Inflammatory macrophage (primary cell): ENCODE data around the gene ZAP70.

ENCODE experiments used
- DNase-seq, 2 donors: peaks; one replicate each; pipeline ENCODE4 v3.0.0-alpha.2; 2020 to 2022

Gene ZAP70

DNA sequence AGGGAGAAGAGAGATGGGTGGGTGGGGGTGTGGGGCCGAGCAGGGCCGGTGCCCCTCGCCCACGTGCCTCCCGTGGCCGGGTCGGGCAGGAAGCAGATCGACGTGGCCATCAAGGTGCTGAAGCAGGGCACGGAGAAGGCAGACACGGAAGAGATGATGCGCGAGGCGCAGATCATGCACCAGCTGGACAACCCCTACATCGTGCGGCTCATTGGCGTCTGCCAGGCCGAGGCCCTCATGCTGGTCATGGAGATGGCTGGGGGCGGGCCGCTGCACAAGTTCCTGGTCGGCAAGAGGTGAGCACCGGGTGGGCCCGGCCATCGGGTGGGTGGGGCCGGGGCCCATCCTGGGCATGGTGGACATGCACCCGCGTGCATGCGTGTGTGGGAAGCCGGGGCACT lies 21.8 kb downstream of the ZAP70 start:
- no peak for DNase-seq

DNA sequence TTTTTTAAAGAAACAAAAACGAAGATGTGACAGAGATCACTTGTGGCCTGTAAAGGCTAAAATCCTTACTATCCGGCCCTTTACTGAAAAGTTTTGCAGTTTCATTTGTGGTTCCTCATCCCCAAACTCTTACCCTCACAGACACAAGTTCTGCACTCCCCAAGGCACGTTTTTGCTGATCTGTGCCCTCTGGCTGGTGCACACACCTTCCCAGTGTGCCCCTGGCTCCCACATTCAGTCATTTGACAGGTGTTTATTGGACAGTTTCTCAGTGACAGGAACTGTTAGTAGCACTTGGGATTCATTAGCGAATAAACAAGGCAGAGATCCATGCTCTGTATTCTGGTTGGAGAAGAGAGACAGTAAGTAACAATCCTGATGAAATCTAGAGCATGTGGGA lies 22.8 kb downstream of the ZAP70 start:
- DNase-seq, result no peak

DNA sequence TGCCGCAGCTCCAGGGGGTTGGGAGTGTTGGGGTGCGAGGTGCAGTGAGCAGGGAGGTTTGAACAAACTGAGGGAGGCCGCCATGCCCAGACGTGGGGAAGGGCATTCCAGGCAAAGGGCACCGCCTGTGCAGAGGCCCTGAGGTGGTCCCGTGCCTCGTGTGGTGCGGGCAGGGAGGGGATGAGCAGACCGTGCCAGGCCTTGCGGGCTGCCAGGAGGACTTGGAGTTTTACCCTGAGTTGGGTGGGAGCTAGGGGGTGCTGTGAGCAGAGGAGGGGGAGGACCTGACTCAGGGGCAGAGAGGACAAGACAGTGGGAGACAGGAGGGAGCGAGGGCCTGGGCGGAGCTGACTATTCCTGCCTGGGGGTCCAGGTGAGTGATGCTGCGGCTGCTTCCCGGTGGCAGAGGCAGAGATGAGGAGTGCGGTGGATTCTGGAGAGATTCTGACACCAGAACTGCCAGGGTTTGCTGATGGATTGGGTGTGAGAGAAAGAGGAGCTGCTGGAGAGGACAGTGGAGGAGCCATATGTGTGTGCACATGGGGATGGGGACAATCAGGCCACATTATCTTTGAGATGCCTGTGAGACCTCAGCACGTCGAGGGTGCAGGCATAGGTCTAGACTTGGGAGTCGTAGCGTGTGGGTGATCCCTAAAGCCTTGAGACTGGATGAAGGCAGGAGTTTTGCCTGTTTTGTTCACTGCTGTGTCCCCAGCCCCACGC lies 23.4 kb downstream of the ZAP70 start:
- DNase-seq, result no peak

DNA sequence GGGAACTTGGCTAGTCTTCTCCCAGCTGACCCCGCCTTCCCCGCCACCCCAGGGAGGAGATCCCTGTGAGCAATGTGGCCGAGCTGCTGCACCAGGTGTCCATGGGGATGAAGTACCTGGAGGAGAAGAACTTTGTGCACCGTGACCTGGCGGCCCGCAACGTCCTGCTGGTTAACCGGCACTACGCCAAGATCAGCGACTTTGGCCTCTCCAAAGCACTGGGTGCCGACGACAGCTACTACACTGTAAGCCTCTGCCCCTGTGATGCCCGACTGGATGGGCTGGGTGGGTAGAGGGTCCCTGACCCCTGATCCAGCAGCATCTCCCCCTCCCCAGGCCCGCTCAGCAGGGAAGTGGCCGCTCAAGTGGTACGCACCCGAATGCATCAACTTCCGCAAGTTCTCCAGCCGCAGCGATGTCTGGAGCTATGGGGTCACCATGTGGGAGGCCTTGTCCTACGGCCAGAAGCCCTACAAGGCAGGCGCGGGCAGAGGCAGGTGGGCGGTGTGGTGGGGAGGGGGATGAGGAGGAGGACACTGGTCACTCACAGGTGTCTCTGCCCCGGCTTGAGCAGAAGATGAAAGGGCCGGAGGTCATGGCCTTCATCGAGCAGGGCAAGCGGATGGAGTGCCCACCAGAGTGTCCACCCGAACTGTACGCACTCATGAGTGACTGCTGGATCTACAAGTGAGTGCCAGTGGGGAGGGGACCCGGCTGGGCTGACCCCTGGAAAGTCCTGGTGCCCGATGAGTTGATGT lies 24.2 kb downstream of the ZAP70 start:
- DNase-seq, result no peak

DNA sequence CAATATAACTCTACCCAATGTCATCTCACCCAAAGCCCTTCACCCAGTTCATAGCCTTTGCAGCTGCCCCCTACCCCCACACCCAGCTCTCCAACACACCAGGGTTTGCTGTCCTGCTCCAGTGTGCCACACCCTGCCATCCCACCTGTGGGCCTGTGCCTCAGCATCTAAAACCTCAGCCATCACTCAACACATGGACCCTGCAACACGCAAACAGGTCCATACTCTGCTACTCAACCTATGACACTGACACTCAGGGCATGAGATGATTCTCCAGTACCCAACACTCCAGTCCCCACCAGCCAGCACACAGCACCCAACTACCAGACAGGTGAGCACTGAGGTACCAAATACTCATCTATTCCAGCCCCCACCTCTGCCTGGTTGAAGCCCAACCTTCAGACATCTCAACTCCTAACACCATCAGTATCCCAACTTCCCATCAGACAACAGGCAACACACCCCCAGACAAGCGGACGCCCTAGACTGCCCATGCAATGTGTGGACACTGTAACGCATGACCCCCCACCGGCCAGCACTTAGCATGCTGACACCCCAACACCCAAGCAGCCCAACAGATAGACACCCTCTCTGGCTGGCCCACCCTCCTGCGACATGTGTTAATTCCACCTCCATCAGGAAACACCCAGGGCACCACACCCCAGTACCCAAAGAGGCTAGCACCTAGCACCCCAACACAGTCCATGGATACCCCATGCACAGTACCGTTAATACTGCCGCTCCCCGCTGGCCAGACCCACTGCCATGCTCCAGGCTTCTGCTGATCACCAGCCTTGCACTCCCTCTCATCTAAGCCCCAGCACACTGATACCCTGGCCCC lies 25.0 kb downstream of the ZAP70 start:
- no peak for DNase-seq

DNA sequence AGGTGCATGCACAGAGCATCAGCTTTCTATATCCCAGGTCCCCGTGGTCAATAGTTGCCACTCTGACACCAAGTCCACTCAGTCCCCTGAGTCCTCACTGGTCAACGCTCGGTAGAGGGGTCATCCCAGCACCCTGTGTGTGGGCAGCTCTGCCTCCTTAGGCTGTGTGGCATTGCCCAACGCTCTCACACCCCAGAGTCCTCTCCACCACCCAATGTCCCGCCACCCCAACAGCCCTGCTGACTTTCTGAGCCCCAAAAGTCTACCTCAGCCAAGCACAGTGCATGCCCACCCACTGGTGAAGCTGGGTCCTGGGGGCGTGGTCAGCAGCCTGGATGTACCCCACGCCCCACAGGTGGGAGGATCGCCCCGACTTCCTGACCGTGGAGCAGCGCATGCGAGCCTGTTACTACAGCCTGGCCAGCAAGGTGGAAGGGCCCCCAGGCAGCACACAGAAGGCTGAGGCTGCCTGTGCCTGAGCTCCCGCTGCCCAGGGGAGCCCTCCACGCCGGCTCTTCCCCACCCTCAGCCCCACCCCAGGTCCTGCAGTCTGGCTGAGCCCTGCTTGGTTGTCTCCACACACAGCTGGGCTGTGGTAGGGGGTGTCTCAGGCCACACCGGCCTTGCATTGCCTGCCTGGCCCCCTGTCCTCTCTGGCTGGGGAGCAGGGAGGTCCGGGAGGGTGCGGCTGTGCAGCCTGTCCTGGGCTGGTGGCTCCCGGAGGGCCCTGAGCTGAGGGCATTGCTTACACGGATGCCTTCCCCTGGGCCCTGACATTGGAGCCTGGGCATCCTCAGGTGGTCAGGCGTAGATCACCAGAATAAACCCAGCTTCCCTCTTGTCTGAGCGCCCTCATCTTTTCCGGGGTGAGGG lies 25.9 kb downstream of the ZAP70 start:
- DNase-seq, result no peak

DNA sequence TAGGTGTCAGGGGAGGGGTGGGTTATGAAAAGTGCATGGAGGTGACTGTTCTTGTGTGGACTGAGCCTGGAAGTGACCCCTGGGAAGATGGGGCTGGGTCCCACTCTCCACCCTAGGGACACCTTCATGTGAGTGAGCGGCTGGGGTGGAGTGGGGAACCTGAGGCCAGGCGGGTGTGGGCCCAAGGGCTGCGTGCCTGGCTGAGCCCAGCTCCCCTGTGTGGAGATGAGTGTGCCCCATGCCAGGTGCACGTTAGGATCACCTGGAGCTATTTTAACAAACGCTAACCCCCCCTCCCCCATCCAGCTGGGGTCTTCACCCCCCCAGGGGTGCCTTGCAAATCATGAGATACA lies 26.5 kb downstream of the ZAP70 start:
- DNase-seq, result no peak

DNA sequence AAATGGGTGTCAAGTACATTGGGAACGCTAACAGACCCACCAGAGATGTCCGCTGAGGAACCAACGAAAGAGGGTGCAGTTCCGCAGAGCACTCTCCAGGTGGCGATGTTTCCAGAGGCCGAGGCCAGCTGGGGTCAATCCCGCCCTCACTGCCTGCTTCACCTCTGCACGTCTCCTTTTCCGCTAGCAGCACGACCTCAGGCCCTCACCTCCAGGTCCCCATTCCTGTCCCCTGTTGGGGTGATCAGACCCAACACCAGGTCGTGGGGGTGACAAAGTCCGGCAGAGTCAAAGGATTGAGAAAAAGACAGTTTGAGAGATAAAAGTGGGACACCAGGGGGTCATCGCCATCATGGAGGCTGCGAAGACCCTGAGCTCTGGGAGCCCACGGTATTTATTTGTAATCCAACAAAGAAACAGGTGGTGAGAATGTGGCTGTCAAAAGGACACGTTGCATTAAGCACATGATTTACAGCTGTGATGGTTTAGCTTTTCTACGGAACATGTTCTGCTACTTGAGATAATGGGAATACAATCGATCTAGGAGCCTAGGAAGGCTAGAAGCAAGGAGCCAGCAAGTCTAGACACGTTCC lies 27.3 kb downstream of the ZAP70 start:
- peak; percentile 58 to 60 for DNase-seq

DNA sequence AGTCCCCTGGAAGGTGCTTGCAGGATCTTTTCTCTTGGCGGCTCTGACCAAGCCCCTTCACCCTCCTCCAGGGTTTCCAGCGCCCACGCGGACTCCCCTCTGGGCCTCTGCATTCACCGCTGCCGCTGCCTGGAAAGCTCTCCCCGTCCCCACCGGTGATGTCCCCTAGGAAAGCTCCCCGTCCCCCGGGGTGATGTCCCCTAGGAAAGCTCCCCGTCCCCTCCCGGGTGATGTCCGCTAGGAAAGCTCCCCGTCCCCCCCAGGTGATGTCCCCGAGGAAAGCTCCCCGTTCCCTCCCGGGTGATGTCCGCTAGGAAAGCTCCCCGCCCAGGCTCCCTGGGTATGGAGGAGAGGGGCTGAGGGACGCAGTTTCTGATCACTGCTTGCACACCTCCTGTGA lies 27.9 kb downstream of the ZAP70 start:
- DNase-seq, result no peak

DNA sequence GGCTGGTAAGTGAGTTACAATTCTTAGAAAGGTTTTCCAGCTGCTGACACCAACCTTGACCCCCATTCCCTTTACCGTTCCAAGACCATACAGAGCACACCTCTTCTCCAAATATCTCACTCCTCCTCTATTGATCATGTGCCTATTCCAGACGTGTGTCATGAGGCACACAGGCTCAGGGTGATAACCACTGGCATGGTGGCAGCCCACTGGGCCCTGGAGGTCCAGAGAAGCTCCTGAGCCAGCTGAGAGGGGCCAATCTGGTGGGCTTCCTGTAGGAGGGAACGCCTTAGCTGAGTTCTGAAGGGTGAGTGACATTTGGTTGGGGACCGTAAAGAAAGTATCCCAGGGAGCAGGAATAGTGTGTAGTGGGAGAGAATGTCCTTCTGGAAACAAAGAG lies 28.3 kb downstream of the ZAP70 start:
- DNase-seq, result no peak

DNA sequence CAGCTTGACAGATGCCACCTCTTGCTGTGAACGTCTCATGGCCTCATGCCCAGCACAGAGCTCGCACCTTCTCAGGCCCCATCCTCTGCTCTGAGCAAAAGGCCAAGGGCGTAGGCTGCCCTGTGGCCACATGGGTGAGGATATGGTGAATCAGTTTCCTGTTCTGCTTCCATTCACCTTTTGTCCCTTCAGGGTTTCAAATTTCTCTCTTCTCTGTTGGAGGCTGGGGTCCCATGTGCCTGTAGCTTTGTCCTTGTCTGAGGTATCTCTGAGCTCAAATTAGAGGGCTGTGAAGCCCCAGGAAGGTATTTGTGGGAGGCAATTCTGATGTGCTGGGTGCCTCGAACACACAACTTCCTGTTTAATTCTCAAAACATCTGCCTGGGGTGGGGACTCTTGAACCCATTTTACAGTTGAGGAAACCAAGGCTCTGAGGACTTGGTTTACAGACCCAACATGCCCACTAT lies 29.0 kb downstream of the ZAP70 start:
- peak in 1 of 2 donors; percentile 27 for DNase-seq

DNA sequence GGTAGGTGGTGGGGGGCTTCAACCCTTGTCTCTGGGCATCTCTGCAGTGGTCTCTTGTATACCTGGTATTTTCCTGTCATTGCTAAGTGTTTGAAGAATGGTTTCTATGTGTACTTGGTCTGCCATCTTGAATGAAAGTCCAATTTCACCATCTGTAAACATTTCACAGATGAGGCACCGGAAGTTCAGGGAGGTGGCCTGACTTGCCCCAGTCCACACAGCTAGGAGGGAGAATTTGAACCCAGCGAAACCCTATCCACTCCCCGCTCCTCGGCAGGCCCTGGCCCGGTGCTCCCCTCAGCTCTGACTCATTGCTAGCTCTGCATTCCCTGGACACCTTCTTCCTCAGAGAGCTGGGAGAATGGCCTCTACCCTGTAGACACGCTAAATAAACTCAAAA lies 30.5 kb downstream of the ZAP70 start:
- DNase-seq, result no peak

DNA sequence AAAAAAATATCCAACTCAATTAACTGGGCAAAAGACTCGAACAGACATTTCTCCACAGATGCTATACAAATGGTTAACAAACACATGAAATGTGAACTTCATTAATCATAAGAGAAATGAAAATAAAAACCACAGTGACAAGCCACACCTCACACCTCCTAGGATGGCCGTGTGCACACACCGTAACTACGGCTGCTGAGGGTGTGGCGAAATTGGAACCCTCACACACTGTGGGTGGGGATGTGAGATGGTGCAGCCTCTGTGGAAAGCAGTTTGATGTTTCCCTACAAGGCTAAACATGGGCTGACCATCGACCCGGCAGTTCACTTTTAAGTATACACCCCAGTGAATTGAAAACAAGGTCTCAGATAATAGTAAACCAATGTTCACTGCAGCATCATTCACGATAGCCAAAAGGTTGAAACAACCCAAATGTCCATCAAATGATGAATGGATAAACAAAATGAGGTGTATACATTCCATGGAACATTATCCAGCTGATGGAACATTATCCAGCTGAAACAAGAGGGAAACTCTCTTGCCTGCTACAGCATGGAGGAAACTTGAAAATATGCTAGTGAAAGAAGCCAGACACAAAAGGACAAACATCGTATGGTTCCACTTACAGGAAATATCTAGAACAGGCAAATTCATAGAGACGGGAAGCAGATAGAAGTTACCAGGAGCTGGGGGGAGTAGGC lies 32.2 kb downstream of the ZAP70 start:
- DNase-seq, result no peak

DNA sequence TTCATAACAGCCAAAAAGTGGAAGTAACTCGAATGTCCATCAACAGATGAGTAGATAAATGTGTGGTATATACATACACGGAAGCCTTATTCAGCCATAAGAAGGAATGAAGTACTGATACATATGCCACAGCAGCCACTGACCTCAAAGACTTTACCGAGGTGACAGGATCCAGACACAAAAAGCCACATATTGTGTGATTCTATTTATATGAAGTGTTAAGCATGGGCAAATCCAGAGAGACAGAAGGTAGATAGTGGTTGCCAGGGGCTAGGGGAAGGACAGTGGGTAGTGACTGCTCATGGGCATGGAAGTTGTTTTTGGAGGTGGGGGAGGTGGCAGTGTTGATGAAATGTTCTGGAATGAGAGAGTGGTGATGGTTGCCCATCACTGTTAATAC lies 33.9 kb downstream of the ZAP70 start:
- no peak for DNase-seq

DNA sequence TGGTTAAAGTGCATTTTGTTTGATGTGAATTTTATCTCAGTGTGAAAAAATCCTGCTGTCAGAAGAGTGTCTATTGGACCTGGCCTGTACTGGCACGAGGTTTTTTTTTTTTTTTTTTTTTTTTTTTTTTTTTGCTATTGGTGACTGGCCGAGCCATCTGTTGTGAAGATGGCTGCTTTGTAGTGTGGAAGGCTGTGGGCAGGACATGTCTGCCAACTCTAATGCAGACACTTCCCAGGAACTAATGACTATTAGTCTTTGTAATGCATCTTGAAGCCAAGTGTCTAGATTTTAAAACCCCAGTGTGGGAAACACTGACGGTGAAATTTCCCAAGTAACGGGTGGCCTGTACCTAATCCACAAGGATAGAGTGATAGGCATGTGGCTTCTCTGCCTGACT lies 34.3 kb downstream of the ZAP70 start:
- no peak for DNase-seq

DNA sequence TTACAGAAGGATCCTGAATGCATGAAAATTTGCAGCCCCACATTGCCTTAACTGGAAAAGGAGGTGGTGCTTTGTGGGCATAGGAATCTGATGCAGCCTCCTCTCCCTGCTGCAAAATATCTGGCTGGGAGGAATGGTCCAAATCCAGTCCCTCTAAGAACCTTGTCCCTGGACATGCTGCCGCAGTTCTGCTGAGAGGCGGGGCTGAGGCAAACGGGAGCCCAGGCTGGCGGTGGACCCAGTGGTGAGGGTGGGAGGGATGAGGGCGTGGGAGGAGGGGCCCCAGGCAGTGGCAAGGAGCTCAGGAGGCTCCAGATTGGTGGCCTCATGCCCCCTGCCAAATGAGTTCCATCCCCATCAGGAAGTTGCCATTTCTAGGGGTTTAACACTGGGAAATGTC lies 36.2 kb downstream of the ZAP70 start:
- no peak for DNase-seq

DNA sequence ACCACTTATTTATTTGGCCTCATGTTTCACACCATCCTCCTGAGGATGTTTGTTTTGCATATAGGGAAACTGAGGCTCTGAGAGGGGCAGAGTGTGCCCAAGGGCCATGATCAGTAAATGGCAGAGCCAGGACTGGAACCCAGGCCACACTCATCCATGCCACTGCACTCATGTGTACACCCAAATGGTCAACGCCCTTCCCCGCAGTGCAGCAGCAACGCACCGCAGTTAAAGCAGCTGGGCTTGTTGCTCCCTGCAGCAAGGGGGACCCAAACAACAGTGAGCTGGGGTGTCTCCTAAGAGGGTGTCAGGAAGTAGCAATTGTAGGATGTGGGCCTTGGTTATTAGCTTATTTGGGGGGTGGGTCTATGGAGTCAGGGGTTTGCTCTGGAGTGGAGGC lies 36.6 kb downstream of the ZAP70 start:
- no peak for DNase-seq

DNA sequence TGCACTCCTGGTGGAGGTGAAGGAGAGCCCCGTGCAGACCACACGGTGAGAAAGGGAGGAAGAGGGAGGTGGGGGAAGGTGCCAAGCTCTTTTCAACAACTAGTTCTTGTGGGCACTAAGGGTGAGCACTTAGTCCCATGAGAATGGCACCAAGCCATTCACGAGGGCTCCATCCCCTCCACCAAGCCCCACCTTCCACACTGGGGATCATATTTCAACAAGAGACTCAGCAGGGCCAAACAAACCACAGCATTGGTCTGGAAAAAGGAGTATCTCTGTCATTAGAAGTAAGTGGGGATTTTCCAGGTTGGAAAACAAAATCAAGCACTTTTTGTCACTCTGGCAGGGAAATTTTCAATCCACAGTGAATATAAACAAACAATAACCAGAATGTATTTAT lies 38.4 kb downstream of the ZAP70 start:
- DNase-seq, result no peak

DNA sequence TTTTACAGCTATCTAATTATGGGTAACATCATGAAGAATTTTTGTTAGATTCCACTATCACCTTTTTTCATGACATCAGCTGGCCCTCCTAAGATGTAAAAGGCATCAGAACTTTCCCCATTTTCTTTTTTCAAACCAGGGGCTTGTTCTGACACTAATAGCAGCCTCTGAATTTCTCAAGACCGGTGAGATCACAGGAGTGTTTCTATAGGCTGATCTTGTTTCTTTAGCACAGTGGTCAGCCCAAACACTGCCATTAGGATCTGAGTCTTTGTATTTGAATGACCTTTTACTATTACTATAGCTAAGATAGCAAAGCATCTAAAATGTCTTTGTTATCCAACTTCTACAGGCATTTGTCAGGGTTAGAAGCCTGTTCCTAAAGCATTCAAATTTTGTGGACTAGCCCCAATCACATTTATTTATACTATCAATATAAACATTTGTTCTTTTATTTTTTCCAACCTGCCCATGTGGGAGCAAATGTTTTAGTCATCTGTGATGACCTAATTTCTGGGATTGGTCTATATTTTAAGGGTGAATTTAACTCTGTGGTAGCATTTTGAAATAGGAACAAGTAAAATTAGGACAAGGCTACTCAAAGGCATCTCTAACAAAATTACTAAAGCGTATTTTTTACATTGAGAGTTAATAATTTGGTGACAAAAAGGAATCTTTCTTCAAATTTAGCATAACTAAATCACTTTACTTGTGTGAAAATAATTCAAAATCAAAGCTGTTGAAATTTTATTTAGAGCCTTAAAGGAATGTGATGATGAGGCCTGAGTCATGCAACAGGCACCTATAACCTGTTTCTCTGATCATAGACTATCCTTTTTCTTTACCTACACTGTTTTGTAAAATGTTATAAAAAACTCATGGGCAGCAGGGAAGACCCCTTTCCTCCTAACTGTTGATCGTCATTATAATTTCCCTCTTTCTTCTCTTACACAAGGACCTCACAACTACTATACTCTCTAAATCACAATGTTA lies 39.3 kb downstream of the ZAP70 start:
- DNase-seq, result no peak

DNA sequence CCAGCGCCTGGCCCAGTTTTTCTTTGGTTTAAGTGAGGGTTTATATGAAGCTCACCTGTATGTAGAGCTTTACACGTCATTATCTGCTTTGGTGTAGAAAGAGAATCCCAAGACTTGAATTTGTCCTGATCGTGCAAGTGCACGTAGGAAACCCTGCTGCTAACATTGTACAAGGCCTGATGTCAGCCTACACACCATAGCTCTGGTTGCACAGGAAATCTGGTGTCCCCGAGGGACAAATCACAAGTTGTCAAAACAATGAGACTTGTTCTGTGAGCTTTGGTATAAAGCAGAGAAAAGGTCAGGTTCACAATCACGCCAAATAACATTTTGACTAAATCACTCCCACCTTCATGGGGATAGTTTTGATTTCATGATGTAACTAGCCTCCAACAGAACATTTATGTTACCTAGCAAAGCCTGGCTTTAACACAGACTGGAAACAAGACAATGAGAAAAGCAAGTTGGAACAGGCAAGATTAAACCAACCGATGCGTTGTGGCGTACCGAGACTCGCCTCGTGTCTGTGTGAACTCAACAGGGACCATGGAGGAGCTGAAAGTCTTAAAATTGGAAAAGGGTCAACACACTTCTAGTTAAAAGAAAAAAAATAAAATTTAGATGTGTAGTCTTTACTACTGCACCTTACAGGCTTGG lies 41.4 kb downstream of the ZAP70 start:
- no peak for DNase-seq
